Fibroblast of lung (primary cell): Measurements from ENCODE around the gene FZD2. TPM values are rescaled to one million over a fixed set of nuclear protein-coding genes. Genes with fewer than 3 reads are reported as not detected.

Experiments
- DNase-seq, 2 donors: peaks; one replicate each; pipeline versions ENCODE4 v3.0.0 to v3.0.0-alpha.2; 2010; ENCODE audit warnings: low read depth in 2 of 2
- H2AFZ ChIP-seq: 2 replicates; pipeline ENCODE4 v1.5.1; 2012; ENCODE audit warnings: low read length, control low read depth, inconsistent platforms
- H3K27ac ChIP-seq: 2 replicates; pipeline ENCODE4 v1.5.1; 2011; ENCODE audit warnings: low read length, control low read depth; ENCODE audit not compliant: insufficient read depth
- H3K27me3 ChIP-seq: 2 replicates; pipeline ENCODE4 v1.5.1; 2011; ENCODE audit warnings: mild to moderate bottlenecking, low read length; ENCODE audit not compliant: control insufficient read depth, insufficient read depth
- H3K36me3 ChIP-seq: 2 replicates; pipeline ENCODE4 v1.5.1; 2011; ENCODE audit warnings: low read length; ENCODE audit not compliant: control insufficient read depth, insufficient read depth
- H3K4me1 ChIP-seq: 2 replicates; pipeline ENCODE4 v1.5.1; 2011; ENCODE audit warnings: low read length; ENCODE audit not compliant: control insufficient read depth, insufficient read depth; ENCODE audit errors: extremely low read depth
- H3K4me2 ChIP-seq: 2 replicates; pipeline ENCODE4 v1.5.1; 2011; ENCODE audit warnings: low read length, control low read depth; ENCODE audit not compliant: insufficient read depth; ENCODE audit errors: extremely low read depth
- H3K4me3 ChIP-seq, 4 experiments: fragments of 200-600 bp in 1 of 4; sonication (generic) in 1 of 4; replicated peaks in 1 of 4; 2 replicates each; pipeline ENCODE4 v1.5.1; 2011 to 2016; ENCODE audit warnings: low read length in 4 of 4, low read depth in 3 of 4, mild to moderate bottlenecking in 3 of 4, control low read depth in 2 of 4, inconsistent platforms in 1 of 4, mixed read lengths in 1 of 4; ENCODE audit not compliant: insufficient read depth in 1 of 4; ENCODE audit errors: control extremely low read depth in 1 of 4
- H3K79me2 ChIP-seq: 2 replicates; pipeline ENCODE4 v1.5.1; 2012; ENCODE audit warnings: mild to moderate bottlenecking, low read length, inconsistent platforms; ENCODE audit not compliant: control insufficient read depth, insufficient read depth
- H3K9ac ChIP-seq: 2 replicates; pipeline ENCODE4 v1.5.1; 2011; ENCODE audit warnings: mild to moderate bottlenecking, low read length, control low read depth; ENCODE audit not compliant: insufficient read depth
- H3K9me3 ChIP-seq: 2 replicates; pipeline ENCODE4 v1.5.1; 2012; ENCODE audit warnings: low read depth, low read length; ENCODE audit not compliant: control insufficient read depth, insufficient read depth
- H4K20me1 ChIP-seq: 2 replicates; pipeline ENCODE4 v1.5.1; 2011; ENCODE audit warnings: low read length; ENCODE audit not compliant: control insufficient read depth, insufficient read depth; ENCODE audit errors: extremely low read depth
- CTCF ChIP-seq, 2 donors: IDR thresholded peaks in 1 of 2; conservative IDR thresholded peaks in 1 of 2; 1 replicate in 1 of 2; 2 replicates in 1 of 2; pipeline ENCODE4 v1.5.1; 2011 to 2012; ENCODE audit warnings: low read length in 2 of 2, control low read depth in 1 of 2, inconsistent platforms in 1 of 2, low read depth in 1 of 2, mild to moderate bottlenecking in 1 of 2
- EZH2 ChIP-seq: IDR thresholded peaks from 2 replicates; pipeline ENCODE4 v1.5.1; 2012; ENCODE audit warnings: low read length, control low read depth, mild to moderate bottlenecking; ENCODE audit errors: missing control alignments
- polyA plus RNA-seq, 2 donors: library from polyadenylated mRNA; depleted of rRNA in 1 of 2; stranded (reverse) in 1 of 2; unstranded in 1 of 2; fragments of >200 nt; gene quantifications; 2 replicates each; pipeline ENCODE4 v1.2.1, GENCODE V29; 2011 to 2012; ENCODE audit warnings: missing spikeins in 1 of 2
- total RNA-seq: library from RNA; depleted of rRNA; stranded (reverse); fragments of >200 nt; gene quantifications from 2 replicates; pipeline ENCODE4 v1.2.1, GENCODE V29; 2014

FZD2 gene
- total and polyA plus RNA-seq, 2 donors (not counting 1 experiment from before 2014, with no cell fraction given): 20.3 to 23.2 TPM

- no peaks in the 10 kb centered on the region for H3K27me3 ChIP-seq
- H3K9ac ChIP-seq: no peak overlapping the region
- no peaks in the 10 kb centered on the region for H4K20me1 ChIP-seq
- H3K4me1 ChIP-seq: peaks cover 31% of the 10 kb centered on the region
- no peak for TF ChIP-seq CTCF (conservative IDR thresholded peaks at IDR 0.05 in 1 of 2, IDR thresholded peaks at IDR 0.05 in 1 of 2; ENCODE audit: low read depth in 1 of 2, low read length in 2 of 2)
- H3K27ac ChIP-seq: peak overlapping the region; percentile 75
- H2AFZ ChIP-seq: no peak overlapping the region
- peak in 1 of 2 donors; percentile 43 for DNase-seq
- H3K4me2 ChIP-seq: no peak overlapping the region
- H3K9me3 ChIP-seq: no peaks in the 10 kb centered on the region
- no peak overlapping the region for H3K4me3 ChIP-seq
- no peaks in the 10 kb centered on the region for H3K36me3 ChIP-seq
- H3K79me2 ChIP-seq: no peaks in the 10 kb centered on the region
Observed at GRCh38 chr17:44547625-44548267, 9.5 kb upstream of the FZD2 start.

GRCh38 chr17:44548376-44549230 lies 8.7 kb upstream of the FZD2 start:
- Histone ChIP-seq H3K27me3 (no peaks in the 10 kb centered on the region), H3K79me2 (no peaks in the 10 kb centered on the region), H3K9me3 (no peaks in the 10 kb centered on the region), H2AFZ (peak overlapping the region; percentile 6), H3K4me1 (peaks cover 24% of the 10 kb centered on the region), H3K9ac (no peak overlapping the region), H3K4me2 (no peak overlapping the region), H4K20me1 (no peaks in the 10 kb centered on the region), H3K27ac (no peak overlapping the region), H3K4me3 (no peak overlapping the region), H3K36me3 (no peaks in the 10 kb centered on the region)
- TF ChIP-seq CTCF (conservative IDR thresholded peaks at IDR 0.05 in 1 of 2, IDR thresholded peaks at IDR 0.05 in 1 of 2; ENCODE audit: low read depth in 1 of 2, low read length in 2 of 2) (no peak), EZH2 (no peak)
- no peak for DNase-seq

- H3K4me1 ChIP-seq: peaks cover 16% of the 10 kb centered on the region
- H3K27ac ChIP-seq: no peak overlapping the region
- no peak overlapping the region for H3K9ac ChIP-seq
- no peak for TF ChIP-seq EZH2
- no peak overlapping the region for H3K4me2 ChIP-seq
- no peak for DNase-seq
- H3K79me2 ChIP-seq: no peaks in the 10 kb centered on the region
- no peak overlapping the region for H3K4me3 ChIP-seq
- H3K36me3 ChIP-seq: no peaks in the 10 kb centered on the region
- no peaks in the 10 kb centered on the region for H3K9me3 ChIP-seq
- no peaks in the 10 kb centered on the region for H4K20me1 ChIP-seq
- H3K27me3 ChIP-seq: no peaks in the 10 kb centered on the region
- H2AFZ ChIP-seq: no peak overlapping the region
Observed at GRCh38 chr17:44549686-44550085, 7.6 kb upstream of the FZD2 start.
